HG02623 (cell line): ENCODE results near the gene SLC25A11.
A peak's percentile ranks its signal among the peaks of the same experiment; 100 is the strongest.
"Not testable (repeated sequence)": the region's sequence is repeated elsewhere in the genome, so short reads cannot be mapped to it uniquely, and the experiment has no call there.

Experiments
- ATAC-seq: cut with Tn5 transposase; IDR thresholded peaks from one replicate; pipeline ENCODE4 v1.9.1; 2021; ENCODE audit warnings: moderate library complexity; ENCODE audit not compliant: unreplicated experiment

The SLC25A11 gene

GRCh38 chr17:4945176-4945943 lies 5.5 kb upstream of the SLC25A11 start:
- no peak for ATAC-seq

GRCh38 chr17:4944554-4945175 lies 4.8 kb upstream of the SLC25A11 start:
- no peak for ATAC-seq

GRCh38 chr17:4944163-4944553 lies 4.3 kb upstream of the SLC25A11 start:
- ATAC-seq, result no peak

- ATAC-seq, result no peak
Observed at GRCh38 chr17:4942760-4943508, 3.1 kb upstream of the SLC25A11 start.

GRCh38 chr17:4941319-4941610 lies 1.4 kb upstream of the SLC25A11 start:
- no peak for ATAC-seq

GRCh38 chr17:4940555-4941318 lies 891 bp upstream of the SLC25A11 start:
- ATAC-seq, result no peak

GRCh38 chr17:4939546-4939795 lies 375 bp downstream of the SLC25A11 start:
- peak; percentile 4 for ATAC-seq

GRCh38 chr17:4938688-4939545 lies 929 bp downstream of the SLC25A11 start:
- no peak for ATAC-seq

GRCh38 chr17:4938069-4938491 lies 1.8 kb downstream of the SLC25A11 start:
- no peak for ATAC-seq

- no peak for ATAC-seq
Observed at GRCh38 chr17:4937553-4937952, 2.3 kb downstream of the SLC25A11 start.

GRCh38 chr17:4936436-4936835 lies 3.4 kb downstream of the SLC25A11 start:
- ATAC-seq, result no peak

GRCh38 chr17:4935650-4936049 lies 4.2 kb downstream of the SLC25A11 start:
- ATAC-seq, result no peak

- no peak for ATAC-seq
Observed at GRCh38 chr17:4934173-4934979, 5.5 kb downstream of the SLC25A11 start.

GRCh38 chr17:4933646-4934045 lies 6.2 kb downstream of the SLC25A11 start:
- ATAC-seq, result no peak

- ATAC-seq, result no peak
Observed at GRCh38 chr17:4932756-4933155, 7.1 kb downstream of the SLC25A11 start.

GRCh38 chr17:4931963-4932362 lies 7.9 kb downstream of the SLC25A11 start, which contains the start of gene GP1BA:
Gene GP1BA (plus strand): TSS chr17:4932277. CDS start chr17:4932605, 328 bp downstream.
- no peak for ATAC-seq

GRCh38 chr17:4928881-4929280 lies 11.0 kb downstream of the SLC25A11 start:
- no peak for ATAC-seq

- not testable (repeated sequence) for ATAC-seq
Observed at GRCh38 chr17:4926577-4927335, 13.1 kb downstream of the SLC25A11 start.

GRCh38 chr17:4921320-4921719 lies 18.5 kb downstream of the SLC25A11 start:
- ATAC-seq, result no peak
